Measurements from ENCODE around the gene TNIP2.

DNA sequence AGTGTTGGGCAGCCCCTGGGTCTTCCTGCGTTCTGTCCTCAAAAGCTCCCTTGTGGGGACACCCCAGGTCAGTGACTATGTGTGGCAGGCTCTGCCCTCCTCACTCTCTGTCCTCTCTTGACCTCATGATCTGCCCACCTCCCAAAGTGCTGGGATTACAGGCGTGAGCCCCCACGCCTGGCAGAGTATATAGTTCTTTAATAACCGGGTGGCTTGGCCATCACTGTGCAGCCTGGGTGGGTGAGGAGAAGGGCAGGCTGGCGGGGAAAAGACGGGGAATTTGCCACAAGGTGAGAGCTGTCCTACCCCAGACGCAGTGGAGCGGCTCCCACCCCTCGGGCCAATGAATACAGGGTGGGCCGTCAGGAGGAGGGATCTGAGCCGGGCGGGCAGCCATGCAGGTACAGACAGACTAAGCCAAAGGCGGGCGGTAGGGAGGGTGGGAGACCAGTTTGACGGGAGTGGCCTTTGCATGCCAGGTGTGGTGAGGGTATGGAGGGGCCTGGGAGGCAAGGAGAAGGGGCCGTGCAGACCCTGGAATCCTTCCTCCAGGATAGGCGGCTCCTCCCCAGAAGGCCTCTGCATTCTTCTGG, 39.3 kb upstream of the TNIP2 start:
- TF ChIP-seq RAD21 (IDR thresholded peaks at IDR 0.05; ENCODE audit: low read depth), result no peak
- TF ChIP-seq CEBPB (IDR thresholded peaks at IDR 0.05; ENCODE audit: low read depth), result no peak
- no peak for TF ChIP-seq ZFX (IDR thresholded peaks at IDR 0.05)
- TF ChIP-seq EZH2phosphoT487 (IDR thresholded peaks at IDR 0.05; ENCODE audit: borderline replicate concordance), result no peak

Measured in HCT116 (cell line).